CD4-positive, alpha-beta memory T cell (primary cell): ENCODE data around the gene PATE2. TPM values are rescaled to one million over a fixed set of nuclear protein-coding genes. Genes with fewer than 3 reads are reported as not detected.

Experiments used
- CTCF ChIA-PET: fragments of 350-600 bp; sonication (Branson Sonifier 250); formaldehyde crosslinking; loops from one replicate; lab custom pipeline; 2021; ENCODE audit warnings: inconsistent platforms; ENCODE audit not compliant: partially characterized antibody; lab: Charles Lee
- POLR2A ChIA-PET: fragments of 350-600 bp; sonication (Branson Sonifier 250); formaldehyde crosslinking; loops from one replicate; lab custom pipeline; 2021; ENCODE audit not compliant: partially characterized antibody; lab: Charles Lee
- DNase-seq, 5 donors: peaks; one replicate each; pipeline versions ENCODE4 v3.0.0 to v3.0.0-alpha.2; 2020 to 2022; ENCODE audit warnings: mixed read lengths in 1 of 5
- H3K27ac ChIP-seq: one replicate; pipeline ENCODE4 v1.7.0; 2013; ENCODE audit warnings: low read depth, low read length
- H3K27me3 ChIP-seq: 2 replicates; pipeline ENCODE4 v1.7.0; 2013; ENCODE audit warnings: mild to moderate bottlenecking, low read length, moderate library complexity; ENCODE audit not compliant: insufficient read depth
- H3K36me3 ChIP-seq: 2 replicates; pipeline ENCODE4 v1.7.0; 2013; ENCODE audit warnings: mild to moderate bottlenecking, low read length, moderate library complexity; ENCODE audit not compliant: insufficient read depth
- H3K4me1 ChIP-seq: 2 replicates; pipeline ENCODE4 v1.7.0; 2013; ENCODE audit warnings: mild to moderate bottlenecking, low read length, moderate library complexity; ENCODE audit not compliant: insufficient read depth
- H3K4me3 ChIP-seq, 2 donors: one replicate each; pipeline ENCODE4 v1.7.0; 2013; ENCODE audit warnings: low read length in 2 of 2, mild to moderate bottlenecking in 1 of 2
- H3K9me3 ChIP-seq, 2 donors: one replicate each; pipeline ENCODE4 v1.7.0; 2013; ENCODE audit warnings: low read length in 2 of 2, control low read depth in 1 of 2; ENCODE audit not compliant: control insufficient read depth in 1 of 2
- H3K27ac Mint-ChIP-seq, 7 donors: one replicate each; pipeline ENCODE4 v1.8.0; 2020 to 2021; ENCODE audit warnings: mixed read lengths in 7 of 7, mild to moderate bottlenecking in 6 of 7, inconsistent platforms in 3 of 7, moderate library complexity in 3 of 7
- H3K27me3 Mint-ChIP-seq, 2 donors: one replicate each; pipeline ENCODE4 v1.8.0; 2020 to 2021; ENCODE audit warnings: mixed read lengths in 2 of 2
- H3K36me3 Mint-ChIP-seq, 2 donors: one replicate each; pipeline ENCODE4 v1.8.0; 2020 to 2021; ENCODE audit warnings: mixed read lengths in 2 of 2, inconsistent platforms in 1 of 2, mild to moderate bottlenecking in 1 of 2
- H3K4me1 Mint-ChIP-seq, 4 donors: one replicate each; pipeline ENCODE4 v1.8.0; 2020 to 2021; ENCODE audit warnings: mixed read lengths in 4 of 4, mild to moderate bottlenecking in 1 of 4
- H3K4me3 Mint-ChIP-seq, 8 donors: one replicate each; pipeline ENCODE4 v1.8.0; 2020 to 2021; ENCODE audit warnings: mixed read lengths in 8 of 8, mild to moderate bottlenecking in 7 of 8, moderate library complexity in 6 of 8, inconsistent platforms in 3 of 8
- H3K9me3 Mint-ChIP-seq, 8 donors: one replicate each; pipeline ENCODE4 v1.8.0; 2020 to 2021; ENCODE audit warnings: mixed read lengths in 8 of 8, mild to moderate bottlenecking in 5 of 8, inconsistent platforms in 3 of 8, moderate library complexity in 1 of 8
- intact Hi-C: fragments of 100-400 bp; cut with micrococcal nuclease; formaldehyde crosslinking; loops from one replicate; pipeline ENCODE4 v1.15.1; 2023
- polyA plus RNA-seq, 2 donors: library from polyadenylated mRNA; unstranded; fragments of 300-500 nt; fragmentation: Illumina TruSeq; gene quantifications; one replicate each; pipeline ENCODE4 v1.2.3, GENCODE V29; 2021
- total RNA-seq, 2 experiments: library from RNA; stranded (reverse); gene quantifications; one replicate each; pipeline ENCODE4 v1.2.3, GENCODE V29; 2021

The PATE2 gene
- total RNA-seq (not detected), polyA plus RNA-seq (not detected)

DNA sequence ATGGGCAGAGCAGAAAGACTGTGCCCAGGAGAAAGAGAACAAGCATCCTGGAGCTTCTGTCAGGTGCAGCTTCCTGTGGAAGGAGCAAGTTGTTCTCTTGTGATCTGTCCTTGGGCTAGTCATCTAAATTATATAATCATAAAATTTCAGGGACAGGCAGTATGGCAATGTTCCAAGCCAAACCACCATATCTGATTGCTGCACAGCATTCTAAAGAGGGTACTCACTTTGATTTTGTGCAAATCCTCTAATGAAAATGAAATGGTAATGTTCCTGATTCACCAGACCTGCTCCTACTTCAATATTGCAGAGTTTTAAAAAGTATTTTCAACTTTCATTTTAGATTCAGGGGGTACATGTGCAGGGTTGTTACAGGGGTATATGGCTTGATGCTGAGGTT, at the start of gene PATE2:
Gene PATE2, minus strand, starts transcription at position 101 of the 400 bp plus-strand sequence. Its CDS starts 55 bp downstream, at position 46.
- Histone ChIP-seq H3K27me3 (no peaks in the 10 kb centered on the region), H3K27ac (no peak within 1 kb of the TSS), H3K36me3 (no peaks in the 10 kb centered on the region), H3K9me3 (no peaks in the 10 kb centered on the region), H3K4me3 (no peak within 1 kb of the TSS), H3K4me1 (no peaks in the 10 kb centered on the region)
- Mint-ChIP-seq H3K27me3 (peaks cover 11 to 15% of the 10 kb centered on the region in 2 donors), H3K27ac (no peak within 1 kb of the TSS), H3K9me3 (peaks cover 0 to 10% (median 2%) of the 10 kb centered on the region in 8 donors), H3K4me1 (no peaks in the 10 kb centered on the region), H3K4me3 (no peak within 1 kb of the TSS), H3K36me3 (no peaks in the 10 kb centered on the region)
- ChIA-PET POLR2A (no interaction called here), CTCF (no interaction called here)
- intact Hi-C loops: no loop called here
- DNase-seq: no peak

DNA sequence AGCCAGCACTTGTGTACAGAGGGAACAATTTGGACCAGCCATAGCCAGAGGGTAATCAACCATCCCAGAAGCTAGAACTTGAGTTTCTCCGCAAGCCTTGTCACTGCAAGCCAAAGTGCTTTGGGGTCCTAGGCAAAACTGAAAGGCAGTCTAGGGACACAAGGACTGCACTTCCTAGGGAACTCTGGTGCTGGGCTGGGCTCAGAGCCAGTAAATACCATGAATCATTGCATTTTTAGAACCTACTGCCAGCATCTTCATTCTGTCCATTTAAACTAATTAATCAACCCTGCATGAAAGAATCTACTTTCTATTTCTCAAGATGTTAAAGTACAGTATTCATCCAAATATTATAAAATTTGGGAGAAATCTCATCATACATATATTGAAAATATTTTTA, 29.3 kb upstream of the PATE2 start:
- H3K27ac Mint-ChIP-seq: no peak overlapping the region
- Histone ChIP-seq H3K27me3 (no peaks in the 10 kb centered on the region), H3K4me1 (no peaks in the 10 kb centered on the region), H3K9me3 (no peaks in the 10 kb centered on the region), H3K4me3 (no peak overlapping the region), H3K27ac (no peak overlapping the region), H3K36me3 (no peaks in the 10 kb centered on the region)
- CTCF ChIA-PET: no interaction called here
- peaks cover 2 to 6% of the 10 kb centered on the region in 2 donors for H3K27me3 Mint-ChIP-seq
- intact Hi-C loops: no loop called here
- no peak overlapping the region for H3K4me3 Mint-ChIP-seq
- peaks cover 0 to 3% of the 10 kb centered on the region in 2 donors for H3K36me3 Mint-ChIP-seq
- POLR2A ChIA-PET: no interaction called here
- DNase-seq: no peak
- H3K9me3 Mint-ChIP-seq: peaks cover 0 to 28% (median 12%) of the 10 kb centered on the region in 8 donors
- no peaks in the 10 kb centered on the region for H3K4me1 Mint-ChIP-seq

DNA sequence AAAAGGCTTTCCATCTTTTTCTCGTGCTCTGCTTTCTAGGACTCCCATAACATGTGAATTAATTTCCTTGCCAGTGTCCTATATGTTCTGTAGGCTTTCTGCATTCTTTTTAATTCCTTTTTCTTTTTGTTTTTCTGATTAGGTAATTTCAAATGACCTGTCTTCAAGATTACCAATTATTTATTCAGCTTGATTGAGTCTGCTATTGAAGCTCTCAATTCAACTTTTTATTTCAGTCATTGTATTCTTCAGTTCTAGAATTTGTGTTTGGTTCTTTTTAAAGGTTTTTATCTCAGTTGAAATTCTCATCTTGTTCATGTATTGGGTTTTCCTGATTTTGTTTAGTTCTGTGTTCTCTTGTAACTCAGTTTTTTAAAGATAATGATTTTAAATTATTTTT, 23.8 kb upstream of the PATE2 start:
- Mint-ChIP-seq H3K4me1 (no peaks in the 10 kb centered on the region), H3K27ac (no peak overlapping the region), H3K36me3 (peaks cover 0 to 3% of the 10 kb centered on the region in 2 donors), H3K27me3 (peaks cover 0 to 6% of the 10 kb centered on the region in 2 donors), H3K4me3 (no peak overlapping the region), H3K9me3 (peaks cover 3 to 71% (median 44%) of the 10 kb centered on the region in 8 donors)
- H3K27me3 ChIP-seq: no peaks in the 10 kb centered on the region
- no peak for DNase-seq
- no peak overlapping the region for H3K27ac ChIP-seq
- CTCF ChIA-PET: no interaction called here
- H3K4me1 ChIP-seq: no peaks in the 10 kb centered on the region
- H3K4me3 ChIP-seq: no peak overlapping the region
- no peaks in the 10 kb centered on the region for H3K36me3 ChIP-seq
- no peaks in the 10 kb centered on the region for H3K9me3 ChIP-seq
- POLR2A ChIA-PET: no interaction called here
- intact Hi-C loops: no loop called here

DNA sequence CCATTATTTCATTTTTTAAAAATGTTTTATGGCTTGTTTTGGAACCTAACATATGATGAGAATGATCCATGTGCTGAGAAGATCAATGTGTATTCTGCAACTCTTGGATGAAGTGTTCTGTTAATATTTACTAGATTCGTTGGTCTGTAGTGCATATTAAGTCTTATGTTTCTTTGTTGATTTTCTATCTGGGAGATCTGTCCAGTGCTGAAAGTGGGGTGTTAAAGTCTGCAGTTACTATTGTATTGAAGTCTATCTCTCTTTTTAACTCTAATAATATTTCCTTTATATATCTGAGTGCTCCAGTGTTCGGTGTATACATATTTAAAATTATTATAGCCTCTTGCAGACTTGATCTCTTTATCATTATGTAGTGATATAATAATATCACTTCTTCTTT, 21.2 kb upstream of the PATE2 start:
- Histone ChIP-seq H3K27ac (no peak overlapping the region), H3K9me3 (no peaks in the 10 kb centered on the region), H3K4me1 (no peaks in the 10 kb centered on the region), H3K27me3 (no peaks in the 10 kb centered on the region), H3K36me3 (no peaks in the 10 kb centered on the region), H3K4me3 (no peak overlapping the region)
- H3K27ac Mint-ChIP-seq: no peak overlapping the region
- H3K9me3 Mint-ChIP-seq: peaks cover 3 to 88% (median 53%) of the 10 kb centered on the region in 8 donors
- H3K27me3 Mint-ChIP-seq: peaks cover 2 to 3% of the 10 kb centered on the region in 2 donors
- POLR2A ChIA-PET: no interaction called here
- DNase-seq: no peak
- H3K4me3 Mint-ChIP-seq: no peak overlapping the region
- peaks cover 0 to 3% of the 10 kb centered on the region in 2 donors for H3K36me3 Mint-ChIP-seq
- intact Hi-C loops: no loop called here
- no peaks in the 10 kb centered on the region for H3K4me1 Mint-ChIP-seq
- CTCF ChIA-PET: no interaction called here

DNA sequence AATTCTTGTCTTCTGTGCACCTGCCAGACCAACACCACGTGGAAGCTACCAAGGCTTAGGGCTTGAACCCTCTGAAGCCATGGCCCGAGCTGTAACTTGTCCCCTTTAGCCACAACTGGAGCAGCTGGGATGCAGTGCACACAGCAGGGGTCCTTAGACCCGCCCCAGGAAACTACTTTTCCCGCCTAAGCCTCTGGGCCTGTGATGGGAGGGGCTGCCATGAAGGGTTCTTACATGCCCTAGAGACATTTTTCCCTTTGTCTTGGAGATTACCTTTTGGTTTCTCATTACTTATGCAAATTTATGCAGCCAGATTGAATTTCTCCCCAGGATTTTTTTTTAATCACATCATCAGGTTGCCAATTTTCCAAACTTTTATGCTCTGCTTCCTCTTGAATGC, 19.0 kb upstream of the PATE2 start:
- intact Hi-C loops: no loop called here
- Mint-ChIP-seq H3K9me3 (peaks cover 3 to 82% (median 54%) of the 10 kb centered on the region in 8 donors), H3K27me3 (peaks cover 2 to 3% of the 10 kb centered on the region in 2 donors), H3K4me3 (no peak overlapping the region), H3K4me1 (no peaks in the 10 kb centered on the region), H3K36me3 (no peaks in the 10 kb centered on the region), H3K27ac (no peak overlapping the region)
- Histone ChIP-seq H3K9me3 (no peaks in the 10 kb centered on the region), H3K36me3 (no peaks in the 10 kb centered on the region), H3K4me1 (no peaks in the 10 kb centered on the region), H3K27ac (no peak overlapping the region), H3K27me3 (no peaks in the 10 kb centered on the region), H3K4me3 (no peak overlapping the region)
- DNase-seq: no peak
- POLR2A ChIA-PET: interaction anchor here (0.8 kb wide), 1 partner anchor 90 kb away, joined by 3 read pairs; the partner anchor contains the start of gene HYLS1
- CTCF ChIA-PET: no interaction called here

DNA sequence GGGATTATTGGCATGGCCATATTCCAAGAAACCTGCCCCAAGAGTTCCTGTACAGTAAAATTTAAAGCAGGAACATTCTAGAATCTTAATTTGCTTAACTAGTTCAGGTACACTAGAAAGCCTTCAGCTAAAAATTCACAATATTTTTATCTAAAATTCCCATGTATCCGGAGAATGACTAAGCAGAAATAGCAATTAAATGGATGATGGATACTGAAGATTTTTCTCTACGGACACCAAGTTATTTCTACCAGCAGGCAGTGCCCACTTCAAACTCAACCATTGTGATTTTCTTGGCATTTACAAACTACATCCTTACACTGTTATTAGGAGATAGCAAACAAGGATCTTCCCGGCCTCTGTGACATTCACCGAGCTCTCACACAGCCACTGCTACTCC, 12.2 kb upstream of the PATE2 start:
- no peak overlapping the region for H3K27ac ChIP-seq
- no peak overlapping the region for H3K4me3 Mint-ChIP-seq

DNA sequence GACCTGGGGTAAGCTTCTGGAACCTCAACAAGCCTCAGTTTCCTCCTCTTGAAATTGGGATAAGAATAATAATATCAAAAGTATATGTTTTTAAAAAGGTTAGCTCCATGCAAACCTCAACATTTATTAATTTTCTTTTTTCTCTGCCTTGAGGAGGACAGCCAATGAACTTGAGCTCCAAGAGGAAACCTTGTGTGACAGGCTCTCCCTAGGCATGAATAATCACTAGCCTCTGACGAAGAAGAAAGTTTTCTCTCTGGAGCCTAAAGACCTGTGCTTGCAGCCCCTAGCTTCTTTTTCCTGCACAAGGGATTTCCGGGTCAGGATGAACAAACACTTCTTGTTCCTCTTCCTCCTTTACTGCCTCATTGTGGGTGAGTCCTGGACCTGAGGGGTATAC, 9.2 kb upstream of the PATE2 start, which contains the start of gene PATE3:
Gene PATE3, plus strand, starts transcription at position 301 of the 400 bp plus-strand sequence. Its CDS starts 25 bp downstream, at position 326.
- H3K4me1 ChIP-seq: no peaks in the 10 kb centered on the region
- Mint-ChIP-seq H3K4me1 (peaks cover 0 to 3% (median 0%) of the 10 kb centered on the region in 4 donors), H3K4me3 (no peak within 1 kb of the TSS), H3K27ac (no peak within 1 kb of the TSS), H3K36me3 (no peaks in the 10 kb centered on the region), H3K27me3 (peaks cover 1 to 4% of the 10 kb centered on the region in 2 donors), H3K9me3 (peaks cover 0 to 9% (median under 1%) of the 10 kb centered on the region in 8 donors)
- H3K9me3 ChIP-seq: no peaks in the 10 kb centered on the region
- H3K36me3 ChIP-seq: no peaks in the 10 kb centered on the region
- intact Hi-C loops: no loop called here
- ChIA-PET POLR2A (no interaction called here), CTCF (no interaction called here)
- DNase-seq: no peak
- no peaks in the 10 kb centered on the region for H3K27me3 ChIP-seq
- no peak within 1 kb of the TSS for H3K4me3 ChIP-seq
- no peak within 1 kb of the TSS for H3K27ac ChIP-seq

More for the DNA sequence above, 12.2 kb upstream of the PATE2 start:
- intact Hi-C loops: no loop called here
- DNase-seq: no peak
- Mint-ChIP-seq H3K27ac (no peak overlapping the region), H3K9me3 (peaks cover 0 to 27% (median 18%) of the 10 kb centered on the region in 8 donors), H3K36me3 (no peaks in the 10 kb centered on the region), H3K27me3 (peaks cover 1 to 4% of the 10 kb centered on the region in 2 donors), H3K4me1 (peaks cover 0 to 3% (median 0%) of the 10 kb centered on the region in 4 donors)
- no peaks in the 10 kb centered on the region for H3K27me3 ChIP-seq
- CTCF ChIA-PET: no interaction called here
- H3K36me3 ChIP-seq: no peaks in the 10 kb centered on the region
- POLR2A ChIA-PET: no interaction called here
- H3K4me3 ChIP-seq: no peak overlapping the region
- H3K9me3 ChIP-seq: no peaks in the 10 kb centered on the region
- H3K4me1 ChIP-seq: no peaks in the 10 kb centered on the region
